Measurements from ENCODE around the gene GNL3. TPM values are rescaled to one million over a fixed set of nuclear protein-coding genes. Genes with fewer than 3 reads are reported as not detected.

Gene GNL3
- total RNA-seq, 1 experiment from 2014 or later, result 205 TPM

DNA sequence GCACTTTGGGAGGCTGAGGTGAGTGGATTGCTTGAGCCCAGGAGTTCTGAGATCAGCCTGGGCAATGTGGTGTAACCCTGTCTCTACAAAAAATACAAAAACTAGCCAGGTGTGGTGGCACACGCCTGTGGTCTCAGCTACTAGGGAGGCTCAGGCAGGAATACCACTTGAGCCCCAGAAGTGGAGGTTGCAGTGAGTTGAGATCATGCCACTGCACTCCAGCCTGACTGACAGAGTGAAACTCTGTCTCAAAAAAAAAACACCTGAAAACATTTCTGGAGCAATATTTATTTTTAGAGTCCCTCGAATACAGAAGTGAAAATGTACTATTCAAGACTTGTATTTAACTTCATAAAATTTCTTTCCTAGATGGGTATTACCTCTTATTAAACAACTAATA lies 24.7 kb downstream of the GNL3 start:
- Histone ChIP-seq H3K9me2 (ENCODE audit: insufficient read depth) (no peaks in the 10 kb centered on the region), H3K4me1 (ENCODE audit: control insufficient read depth in 1 of 2, insufficient read depth in 2 of 2, low read length in 2 of 2) (peaks cover 0 to 6% of the 10 kb centered on the region in 2 experiments; a peak in 3 of 4 replicates), H3K27ac (ENCODE audit: low read depth, low read length) (no peak overlapping the region), H3K27me3 (ENCODE audit: insufficient read depth, low read length) (no peaks in the 10 kb centered on the region), H3K9me3 (ENCODE audit: control insufficient read depth in 1 of 2, insufficient read depth in 1 of 2, low read depth in 1 of 2, low read length in 2 of 2) (no peaks in the 10 kb centered on the region), H3K4me3 (replicated peaks in 1 of 2; ENCODE audit: low read depth in 1 of 2, low read length in 2 of 2) (no peak overlapping the region), H3K4me2 (ENCODE audit: low read length) (no peak overlapping the region), H3K36me3 (ENCODE audit: control insufficient read depth in 1 of 2, insufficient read depth in 2 of 2, low read length in 2 of 2) (peaks cover 6 to 10% of the 10 kb centered on the region in 2 experiments; a peak in 3 of 4 replicates), H4K20me1 (ENCODE audit: insufficient read depth) (no peaks in the 10 kb centered on the region), H2AFZ (ENCODE audit: low read depth, low read length, poor library complexity, severe bottlenecking) (no peak overlapping the region), H3K9ac (ENCODE audit: low read length) (no peak overlapping the region), H3K79me2 (ENCODE audit: insufficient read depth, low read length) (peaks cover 27% of the 10 kb centered on the region)
- intact Hi-C loops (cut with micrococcal nuclease), result no loop called here
- ChIA-PET RAD21 (ENCODE audit: low non-redundant PET in 1 of 2, low total read pairs in 2 of 2, uncharacterized antibody in 2 of 2, unreplicated experiment in 2 of 2) (no interaction called here), POLR2A (no interaction called here), CTCF (no interaction called here)
- TF ChIP-seq EZH2phosphoT487 (IDR thresholded peaks at IDR 0.05; ENCODE audit: borderline replicate concordance), result no peak
- TF ChIP-seq POLR2AphosphoS5 (IDR thresholded peaks at IDR 0.05; ENCODE audit: low read depth, low read length), result no peak
- no peak for TF ChIP-seq ZNF274 (IDR thresholded peaks at IDR 0.05; ENCODE audit: low read depth, low read length)
- no peak for TF ChIP-seq RAD21 (IDR thresholded peaks at IDR 0.05; ENCODE audit: low read depth)
- no peak for TF ChIP-seq SIN3A (IDR thresholded peaks at IDR 0.05; ENCODE audit: low read depth)
- TF ChIP-seq ZBTB33 (IDR thresholded peaks at IDR 0.05; ENCODE audit: extremely low read depth, insufficient replicate concordance, low read length), result no peak
- no peak for ATAC-seq
- no TSS peak for BruUV-seq (replicated peaks)
- DNase-seq (ENCODE audit: low read depth, low spot score), result no peak

Data from HCT116 (cell line).